Skeletal muscle tissue (tissue), 4 donors: Measurements from ENCODE around the gene HAUS2. TPM values are rescaled to one million over a fixed set of nuclear protein-coding genes. Genes with fewer than 3 reads are reported as not detected.
A peak's percentile ranks its signal among the peaks of the same experiment; 100 is the strongest.

ENCODE experiments used
- H3K27ac ChIP-seq: one replicate; pipeline ENCODE4 v1.7.0; 2013; ENCODE audit warnings: mild to moderate bottlenecking, low read depth, low read length, inconsistent platforms
- H3K27me3 ChIP-seq, 3 donors: one replicate each; pipeline ENCODE4 v1.7.0; 2013; ENCODE audit warnings: low read length in 3 of 3; ENCODE audit not compliant: control insufficient read depth in 3 of 3, insufficient read depth in 3 of 3
- H3K36me3 ChIP-seq, 3 donors: one replicate each; pipeline ENCODE4 v1.7.0; 2013; ENCODE audit warnings: low read length in 3 of 3; ENCODE audit not compliant: control insufficient read depth in 3 of 3, insufficient read depth in 3 of 3
- H3K4me1 ChIP-seq, 3 donors: one replicate each; pipeline ENCODE4 v1.7.0; 2013; ENCODE audit warnings: low read length in 3 of 3, mild to moderate bottlenecking in 3 of 3; ENCODE audit not compliant: control insufficient read depth in 3 of 3, insufficient read depth in 3 of 3
- H3K4me3 ChIP-seq, 3 donors: one replicate each; pipeline ENCODE4 v1.7.0; 2013; ENCODE audit warnings: low read length in 3 of 3
- H3K9ac ChIP-seq, 3 donors: one replicate each; pipeline ENCODE4 v1.7.0; 2013; ENCODE audit warnings: low read length in 3 of 3, mild to moderate bottlenecking in 3 of 3, moderate library complexity in 2 of 3, low read depth in 1 of 3
- H3K9me3 ChIP-seq, 3 donors: one replicate each; pipeline ENCODE4 v1.7.0; 2013; ENCODE audit warnings: low read length in 3 of 3; ENCODE audit not compliant: control insufficient read depth in 3 of 3
- total RNA-seq: library from RNA; depleted of rRNA; stranded (reverse); fragments of >200 nt; gene quantifications from one replicate; pipeline ENCODE4 v1.2.3, GENCODE V29; 2014
- donor health status: Osteomylitis.

Gene HAUS2
- total RNA-seq, 1 donor from 2014 or later = 9.4 TPM

GRCh38 chr15:42575188-42576039 lies 26.8 kb downstream of the HAUS2 start, which contains the start of gene STARD9:
TSS of gene STARD9 (plus strand) at chr15:42575606. CDS start at chr15:42575716, 110 bp downstream.
- peaks cover 13 to 21% (median 15%) of the 10 kb centered on the region in 3 donors for H3K4me1 ChIP-seq

GRCh38 chr15:42576040-42576594 lies 27.5 kb downstream of the HAUS2 start:
- no peaks in the 10 kb centered on the region for H3K9me3 ChIP-seq

More at GRCh38 chr15:42575188-42576039, 26.8 kb downstream of the HAUS2 start, which contains the start of gene STARD9:
- no peaks in the 10 kb centered on the region for H3K9me3 ChIP-seq
- peaks cover 0 to 12% (median 6%) of the 10 kb centered on the region in 3 donors for H3K27me3 ChIP-seq
- H3K4me3 ChIP-seq = peak within 1 kb of the TSS; percentile 80 to 84 (median 84)
- peak within 1 kb of the TSS; percentile 68 for H3K27ac ChIP-seq
- no peaks in the 10 kb centered on the region for H3K36me3 ChIP-seq
- H3K9ac ChIP-seq = peak within 1 kb of the TSS; percentile 77 to 85 (median 82)

DNA sequence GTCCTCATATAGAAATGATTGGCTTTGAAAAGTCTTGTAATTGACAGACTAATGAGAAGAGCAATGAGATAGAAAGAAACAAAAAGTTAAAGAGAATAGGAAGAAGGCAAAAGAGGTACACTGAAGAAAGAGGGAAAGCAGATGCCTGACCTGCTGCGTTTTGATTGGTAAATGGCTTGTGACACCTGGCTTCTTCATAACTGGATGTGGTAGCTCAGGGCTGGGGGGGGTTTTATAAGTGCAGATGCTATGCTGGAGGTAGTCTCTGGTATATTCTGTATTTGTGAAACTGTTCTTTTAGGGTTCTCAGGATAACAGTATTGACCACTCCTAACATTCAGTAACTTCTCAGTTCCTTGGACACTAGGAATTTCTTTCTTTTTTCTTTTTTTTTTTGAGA lies 28.1 kb downstream of the HAUS2 start:
- Histone ChIP-seq H3K36me3 (no peaks in the 10 kb centered on the region), H3K27ac (no peak overlapping the region), H3K9ac (peak overlapping the region in 1 of 3 donors; percentile 85), H3K27me3 (peaks cover 0 to 12% (median 6%) of the 10 kb centered on the region in 3 donors), H3K4me1 (peaks cover 23 to 26% (median 23%) of the 10 kb centered on the region in 3 donors), H3K4me3 (peak overlapping the region; percentile 8 to 84 (median 45)), H3K9me3 (no peaks in the 10 kb centered on the region)

More at GRCh38 chr15:42576040-42576594, 27.5 kb downstream of the HAUS2 start:
- Histone ChIP-seq H3K4me3 (peak overlapping the region; percentile 80 to 84 (median 84)), H3K9ac (peak overlapping the region; percentile 77 to 85 (median 82)), H3K27ac (peak overlapping the region; percentile 68), H3K4me1 (peaks cover 17 to 22% (median 18%) of the 10 kb centered on the region in 3 donors), H3K27me3 (peaks cover 0 to 12% (median 6%) of the 10 kb centered on the region in 3 donors), H3K36me3 (no peaks in the 10 kb centered on the region)

GRCh38 chr15:42577514-42578031 lies 28.9 kb downstream of the HAUS2 start:
- Histone ChIP-seq H3K4me1 (peaks cover 26 to 29% (median 29%) of the 10 kb centered on the region in 3 donors), H3K9me3 (no peaks in the 10 kb centered on the region), H3K27ac (peak overlapping the region; percentile 25), H3K27me3 (peaks cover 0 to 12% (median 6%) of the 10 kb centered on the region in 3 donors), H3K36me3 (no peaks in the 10 kb centered on the region), H3K4me3 (peak overlapping the region in 2 of 3 donors; percentile 51 to 52), H3K9ac (no peak overlapping the region)

GRCh38 chr15:42578984-42579537 lies 30.4 kb downstream of the HAUS2 start:
- no peak overlapping the region for H3K4me3 ChIP-seq
- no peaks in the 10 kb centered on the region for H3K36me3 ChIP-seq
- peaks cover 34 to 43% (median 35%) of the 10 kb centered on the region in 3 donors for H3K4me1 ChIP-seq
- no peaks in the 10 kb centered on the region for H3K9me3 ChIP-seq
- no peak overlapping the region for H3K27ac ChIP-seq
- H3K9ac ChIP-seq = peak overlapping the region in 1 of 3 donors; percentile 35
- peaks cover 0 to 12% (median 6%) of the 10 kb centered on the region in 3 donors for H3K27me3 ChIP-seq

- H3K36me3 ChIP-seq = peaks cover 0 to 4% (median 0%) of the 10 kb centered on the region in 3 donors
- H3K27me3 ChIP-seq = peaks cover 0 to 6% (median 3%) of the 10 kb centered on the region in 3 donors
- H3K9ac ChIP-seq = peak overlapping the region; percentile 54 to 68 (median 59)
- H3K9me3 ChIP-seq = no peaks in the 10 kb centered on the region
- peaks cover 26 to 37% (median 26%) of the 10 kb centered on the region in 3 donors for H3K4me1 ChIP-seq
- H3K4me3 ChIP-seq = peak overlapping the region; percentile 68 to 74 (median 68)
- peak overlapping the region; percentile 38 for H3K27ac ChIP-seq
Observed at GRCh38 chr15:42581272-42581730, 32.7 kb downstream of the HAUS2 start.

GRCh38 chr15:42582569-42583375 lies 34.1 kb downstream of the HAUS2 start:
- no peak overlapping the region for H3K4me3 ChIP-seq
- H3K27ac ChIP-seq = no peak overlapping the region
- H3K4me1 ChIP-seq = peaks cover 23 to 29% (median 26%) of the 10 kb centered on the region in 3 donors
- H3K27me3 ChIP-seq = no peaks in the 10 kb centered on the region
- H3K9ac ChIP-seq = peak overlapping the region in 1 of 3 donors; percentile 38
- H3K9me3 ChIP-seq = no peaks in the 10 kb centered on the region
- H3K36me3 ChIP-seq = peaks cover 0 to 5% (median 0%) of the 10 kb centered on the region in 3 donors

GRCh38 chr15:42584031-42584765 lies 35.6 kb downstream of the HAUS2 start:
- peaks cover 23 to 26% (median 26%) of the 10 kb centered on the region in 3 donors for H3K4me1 ChIP-seq
- H3K27ac ChIP-seq = no peak overlapping the region
- no peaks in the 10 kb centered on the region for H3K9me3 ChIP-seq
- peak overlapping the region in 1 of 3 donors; percentile 38 for H3K9ac ChIP-seq
- peaks cover 0 to 7% (median 0%) of the 10 kb centered on the region in 3 donors for H3K36me3 ChIP-seq
- no peaks in the 10 kb centered on the region for H3K27me3 ChIP-seq
- no peak overlapping the region for H3K4me3 ChIP-seq
